NCI-H187 treated with DMSO at 0.1 percent for 48 hours (cell line): Measurements from ENCODE around the gene MRPS6.

Experiments
- DNase-seq: peaks from one replicate; lab custom pipeline; 2025; lab: John Stamatoyannopoulos, UW

The MRPS6 gene

DNA sequence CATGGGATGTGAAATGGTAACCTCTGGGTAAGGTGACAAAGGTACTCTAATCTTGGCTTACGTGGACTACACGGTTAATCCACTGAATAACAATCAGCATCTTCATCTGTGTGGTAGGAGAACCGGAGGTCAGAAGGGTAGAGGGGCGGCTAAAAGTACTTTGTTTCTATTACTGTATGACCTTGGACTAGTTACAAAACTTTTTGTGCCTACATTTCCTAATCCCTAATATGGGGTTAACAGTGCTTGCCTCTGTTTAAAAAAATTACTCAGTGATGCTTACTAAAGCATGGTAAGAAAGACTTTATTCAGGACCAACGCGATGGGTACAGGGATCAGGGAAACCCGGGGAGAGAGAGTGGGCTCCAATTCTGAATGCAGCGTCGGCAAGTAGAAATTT, 1.7 kb upstream of the MRPS6 start:
- DNase-seq: no peak

DNA sequence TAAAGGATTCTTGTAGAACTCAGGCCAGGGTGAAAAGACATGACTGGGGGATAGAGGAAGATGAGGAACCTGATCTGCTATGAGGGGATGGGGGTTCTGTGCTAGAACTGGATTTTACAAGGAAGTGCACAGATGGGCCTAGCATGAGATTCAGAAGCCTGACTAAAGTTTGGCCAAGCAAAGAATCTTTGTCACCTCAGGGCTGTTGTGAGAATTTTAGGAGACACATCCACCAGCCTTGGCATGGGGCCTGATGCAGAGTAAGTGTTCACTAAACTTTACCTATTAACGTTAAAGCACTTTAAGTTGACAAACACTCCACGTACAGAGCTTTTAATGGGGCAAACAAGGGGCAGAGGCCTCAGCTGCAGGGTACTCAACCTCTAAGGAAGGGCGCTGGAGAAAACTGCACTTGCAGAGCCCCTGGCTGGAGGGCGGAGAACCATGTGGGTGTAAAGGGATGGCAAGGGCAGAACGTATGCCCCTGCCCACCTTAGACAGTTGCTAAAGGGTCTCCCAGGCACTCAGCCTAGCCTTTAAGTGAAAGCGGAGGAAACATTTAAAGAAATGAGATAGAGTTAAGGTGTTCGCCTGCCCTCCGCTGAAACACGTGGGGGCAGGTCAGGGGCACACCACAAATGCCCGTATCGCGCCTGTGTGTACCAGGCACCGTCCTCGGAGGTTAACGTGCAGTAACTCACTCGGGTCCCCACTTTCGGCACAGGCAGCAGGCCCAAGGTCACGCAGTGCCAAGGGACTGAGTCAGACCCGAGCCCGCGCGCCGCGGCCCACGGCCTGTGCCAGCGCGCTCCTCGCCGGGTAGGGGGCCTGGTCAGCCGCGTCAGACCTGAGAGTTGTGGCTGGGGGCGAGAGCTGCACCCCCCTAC, 990 bp upstream of the MRPS6 start:
- no peak for DNase-seq

DNA sequence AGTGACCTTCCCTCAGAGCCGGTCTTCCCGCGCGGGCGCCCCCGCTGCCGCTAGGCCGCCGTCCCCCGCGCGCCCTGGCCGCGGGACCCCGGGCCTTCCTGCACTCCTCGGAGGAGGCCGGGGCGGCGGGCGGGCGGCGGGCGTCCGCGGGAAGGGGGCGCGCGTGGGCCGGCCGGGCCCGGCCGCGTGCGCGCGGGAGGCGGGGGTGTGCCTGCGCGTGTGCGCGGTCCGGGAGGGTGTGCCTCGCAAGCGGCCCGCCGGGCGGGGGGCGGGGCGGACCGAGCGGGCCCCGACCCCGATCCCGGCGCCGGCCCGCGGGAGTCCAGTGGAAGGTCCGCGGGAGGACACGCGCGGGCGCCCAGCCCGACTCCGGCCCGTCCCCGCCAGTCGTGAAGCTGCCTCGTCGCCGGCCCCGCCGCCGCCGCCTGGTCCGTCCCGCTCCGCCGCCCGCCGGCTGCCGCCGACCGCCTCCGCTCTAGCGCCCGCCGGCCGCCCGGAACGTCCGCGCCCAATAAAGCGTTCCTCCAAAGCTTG, 438 bp downstream of the MRPS6 start:
- no peak for DNase-seq

DNA sequence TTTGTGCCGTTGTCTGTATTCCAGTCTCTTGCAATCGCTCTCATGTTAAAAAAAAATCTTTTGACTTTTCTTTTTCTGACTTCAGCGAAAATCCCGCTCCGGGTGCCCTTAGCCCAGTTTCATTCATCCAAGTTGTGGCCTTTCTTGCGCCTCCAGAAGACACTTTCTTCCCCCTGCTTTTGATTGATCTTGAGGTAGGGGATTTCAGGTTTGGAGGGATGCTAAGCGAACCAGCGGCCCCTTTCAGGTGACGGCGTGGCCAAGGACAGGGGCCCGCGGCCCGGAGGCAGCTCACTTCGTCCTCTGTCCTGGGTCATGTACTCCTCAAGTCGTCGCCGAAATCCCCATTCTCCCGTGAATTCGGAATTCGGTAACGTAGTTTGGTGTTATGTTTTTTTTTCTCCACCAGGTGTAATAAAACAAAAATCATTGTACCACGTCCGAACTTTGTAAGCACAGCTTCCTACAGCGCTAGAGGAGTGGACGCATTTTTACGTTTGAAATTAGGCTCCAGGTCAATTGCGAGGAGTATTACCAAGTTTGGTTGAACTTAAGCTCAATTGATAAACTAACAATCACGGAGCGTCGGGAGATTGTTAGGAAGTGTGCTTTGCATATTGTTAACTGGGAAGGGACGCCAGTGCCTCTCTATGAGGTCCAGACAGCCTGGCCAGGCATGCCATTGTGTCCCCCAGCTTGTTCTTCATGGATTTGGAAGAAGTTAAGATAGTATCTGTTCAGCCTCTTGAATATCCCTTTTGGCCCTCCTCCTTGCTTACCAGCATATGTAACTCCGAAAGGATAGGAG, 1.1 kb downstream of the MRPS6 start:
- DNase-seq: no peak

DNA sequence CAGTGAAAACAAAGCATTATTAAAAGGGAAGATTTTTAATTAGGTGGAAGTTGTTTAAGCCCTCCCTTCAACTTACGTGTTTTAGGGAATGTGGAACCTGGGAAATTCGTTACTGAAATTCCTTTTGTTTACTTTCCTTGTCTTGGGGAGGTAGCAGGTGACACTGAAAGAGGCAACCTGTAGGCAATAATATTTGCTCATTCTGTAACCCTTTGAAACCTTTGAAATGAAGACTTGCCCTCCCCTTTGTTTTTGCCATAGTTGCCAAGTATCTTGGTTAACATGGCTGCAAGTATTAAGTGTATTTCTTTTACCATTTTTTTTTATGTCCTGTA, 1.7 kb downstream of the MRPS6 start:
- DNase-seq: no peak

DNA sequence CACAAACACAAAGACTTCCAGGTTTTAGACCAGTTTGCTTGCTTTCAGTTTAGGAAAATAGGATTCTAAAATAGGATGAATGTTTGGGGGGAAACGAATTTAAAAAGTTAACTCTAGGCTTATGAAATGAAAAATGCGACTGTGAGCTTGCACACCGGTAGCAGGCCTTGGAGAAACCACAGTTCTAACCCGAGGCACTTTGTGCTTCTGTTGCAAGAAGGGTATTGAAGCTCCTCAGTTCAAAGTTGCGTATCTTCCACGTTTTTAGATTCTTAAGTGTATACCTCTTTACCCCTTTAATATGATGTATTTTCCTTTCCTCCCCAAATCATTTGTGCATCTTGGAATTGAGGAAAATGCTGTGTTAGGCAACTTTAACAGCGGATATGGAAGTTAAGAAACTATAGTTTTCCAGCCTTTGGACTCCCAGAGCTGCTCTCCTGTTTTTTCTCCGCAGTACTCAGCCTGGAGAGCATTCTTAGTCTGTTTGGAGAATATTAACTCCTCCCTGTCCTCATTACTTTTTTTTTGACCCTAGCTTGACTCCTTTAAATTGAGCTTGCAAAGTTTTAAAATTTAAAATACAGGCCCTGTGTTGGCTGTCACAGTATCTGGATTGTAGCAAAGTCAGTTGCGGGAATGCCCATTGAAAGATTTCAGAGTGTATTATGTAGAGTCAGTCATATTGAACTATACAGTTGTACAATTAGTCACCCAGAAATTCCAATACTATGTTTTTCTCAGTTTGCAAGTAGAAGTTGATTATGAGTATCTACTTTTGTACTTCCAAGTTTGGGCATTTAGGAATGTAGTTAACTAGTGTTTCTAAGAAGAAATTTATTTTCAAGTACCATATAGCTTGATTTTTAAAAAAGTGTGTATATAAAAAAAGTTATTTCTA, 2.6 kb downstream of the MRPS6 start:
- DNase-seq: no peak

DNA sequence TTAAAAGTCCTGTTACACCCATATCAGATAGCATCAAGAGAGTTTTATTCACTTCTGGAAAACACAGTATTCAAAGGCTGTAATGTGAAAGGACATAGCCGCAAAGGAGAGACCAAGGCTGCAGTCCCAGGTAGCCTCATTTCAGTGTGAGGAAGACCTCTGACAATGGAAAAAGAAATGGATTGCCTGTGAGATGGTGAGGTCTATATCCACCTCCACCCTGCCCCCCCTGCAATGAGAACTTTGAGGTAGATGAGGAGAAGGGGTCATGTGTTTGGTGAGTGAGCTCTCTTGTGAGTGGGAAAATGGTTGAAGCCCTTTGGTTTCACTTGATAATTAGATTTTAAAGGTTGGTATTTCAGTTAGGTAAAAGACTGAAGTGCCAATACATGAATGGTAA, 3.5 kb downstream of the MRPS6 start:
- no peak for DNase-seq

DNA sequence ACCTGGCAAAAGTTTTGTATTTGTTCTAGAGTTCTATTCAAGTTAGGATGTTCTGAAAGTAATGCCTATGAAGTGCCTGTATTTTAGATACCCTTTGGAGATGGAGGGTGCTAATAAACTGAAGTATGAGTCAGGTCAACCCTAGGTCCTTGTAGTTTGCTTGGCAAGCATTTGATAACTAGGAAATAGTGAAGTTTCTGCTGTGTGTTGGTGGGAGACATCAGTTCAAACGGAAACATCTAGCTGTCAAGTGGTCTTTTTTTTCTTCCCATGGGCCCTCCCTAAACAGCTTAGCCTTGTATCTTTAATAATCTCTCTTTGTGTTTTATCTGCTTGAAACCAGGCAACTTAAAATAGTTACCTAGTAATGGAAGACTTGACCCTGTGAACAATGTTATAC, 4.5 kb downstream of the MRPS6 start:
- DNase-seq: no peak

DNA sequence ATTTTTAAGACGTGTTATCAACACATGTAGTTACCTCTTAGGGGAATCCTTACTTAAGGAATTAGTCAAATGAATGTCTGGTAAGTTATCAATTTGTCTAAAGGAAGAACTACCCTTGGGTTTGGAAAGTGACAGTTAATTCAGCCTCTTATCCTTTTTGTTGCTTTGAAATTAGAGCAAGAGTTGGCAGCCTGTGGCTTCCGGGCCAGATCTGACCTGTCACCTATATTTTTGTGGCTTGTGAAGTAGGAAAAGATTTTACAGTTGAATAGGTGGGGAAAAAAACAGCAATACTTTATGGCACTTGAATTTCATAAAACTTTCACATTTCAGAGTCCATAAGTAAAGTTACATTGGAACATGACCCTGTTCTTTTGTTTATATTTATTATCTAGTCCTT, 5.5 kb downstream of the MRPS6 start:
- no peak for DNase-seq

DNA sequence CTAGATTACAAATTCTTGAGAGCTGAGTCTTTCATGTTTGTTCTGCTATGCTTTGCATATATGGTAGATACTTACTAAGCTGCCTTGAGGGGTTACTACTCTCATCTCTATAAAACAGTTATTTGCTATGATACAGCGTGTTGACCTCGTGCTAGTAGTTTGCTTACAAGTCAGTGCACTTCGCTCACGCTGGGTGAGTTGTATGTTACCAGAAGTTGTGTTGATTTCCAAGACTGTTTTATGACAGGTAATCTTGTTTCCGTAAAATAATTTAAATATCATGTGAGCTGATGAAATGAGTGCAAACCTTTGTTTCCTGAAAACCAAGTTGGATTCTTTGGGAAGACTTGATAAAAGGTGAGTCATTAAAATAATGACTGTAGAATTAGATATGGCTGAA, 7.3 kb downstream of the MRPS6 start:
- DNase-seq: no peak

DNA sequence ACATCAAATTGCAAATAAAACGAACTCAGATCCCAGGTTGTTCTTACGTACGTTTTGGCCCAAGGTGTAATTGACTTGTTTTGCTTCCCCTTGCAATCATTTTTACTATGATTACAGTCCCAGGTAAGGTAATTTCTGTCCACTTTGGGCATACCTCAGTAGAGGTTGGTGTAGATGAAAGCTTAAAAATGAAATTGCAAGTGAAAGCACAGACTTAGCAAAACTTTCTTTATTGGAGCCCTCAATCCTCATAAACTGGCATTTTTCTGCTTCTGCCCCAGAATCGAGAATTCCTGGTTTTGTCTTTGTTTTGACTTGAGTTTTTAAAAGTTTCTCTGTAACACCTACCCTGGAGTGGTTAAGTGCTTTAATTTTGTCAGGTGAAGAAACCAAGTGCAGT, 9.4 kb downstream of the MRPS6 start:
- no peak for DNase-seq

DNA sequence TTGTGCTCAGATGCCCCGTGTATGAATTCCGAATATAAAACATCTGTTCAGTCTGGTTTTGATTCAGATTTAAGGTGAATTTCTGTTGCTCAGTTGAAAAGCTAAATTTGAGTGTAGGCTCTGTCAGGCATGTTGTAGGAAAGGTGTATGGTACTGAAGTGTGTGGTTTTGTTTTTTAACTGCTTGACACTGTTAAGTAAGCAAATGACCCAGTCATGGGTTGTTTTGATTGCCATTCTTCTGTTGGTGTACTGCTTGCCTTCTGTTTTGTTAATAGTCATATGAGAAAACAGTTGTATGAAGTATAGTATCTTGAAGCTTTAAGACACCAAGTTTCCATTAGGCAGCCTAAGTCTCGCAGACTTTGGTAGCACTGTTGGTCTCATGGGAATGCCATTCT, 10.0 kb downstream of the MRPS6 start:
- no peak for DNase-seq

DNA sequence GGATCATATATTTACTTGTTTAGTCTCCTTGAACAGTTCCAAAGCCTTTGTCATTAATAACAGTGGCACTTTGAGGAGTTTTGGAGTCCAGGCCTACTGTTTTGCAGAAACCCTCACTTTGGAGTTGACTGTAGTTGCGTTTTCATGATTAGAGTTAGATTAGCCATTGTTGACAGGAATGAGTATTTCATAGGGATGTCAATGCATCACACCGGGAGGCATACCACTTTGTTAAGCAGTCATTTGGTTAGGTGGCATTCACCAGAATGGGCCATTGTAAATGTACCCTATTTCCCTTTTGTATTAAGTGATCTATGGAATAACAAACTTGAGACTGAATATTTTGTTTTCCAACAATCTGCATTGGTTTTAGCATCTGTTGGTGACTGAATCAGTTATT, 11.8 kb downstream of the MRPS6 start:
- no peak for DNase-seq

DNA sequence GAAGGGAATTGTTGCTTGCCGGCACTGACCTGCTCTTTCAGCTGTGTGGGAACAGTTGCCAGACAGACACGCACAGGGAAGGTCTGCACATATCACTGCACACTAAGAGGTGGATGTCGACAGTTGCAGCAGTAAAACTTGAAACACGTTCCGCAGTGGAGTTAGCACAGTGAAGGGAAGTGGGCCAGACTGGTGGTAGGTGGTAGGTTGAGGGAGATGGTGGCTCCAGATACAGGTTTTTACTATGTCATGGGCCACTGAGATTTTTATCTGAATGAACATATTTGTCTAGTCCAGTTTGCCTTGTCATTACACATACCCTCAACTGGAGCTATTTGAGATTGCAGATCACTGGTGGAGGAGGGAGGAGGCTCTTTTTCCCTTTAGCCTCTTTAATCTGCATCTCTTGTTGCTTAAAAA, 13.5 kb downstream of the MRPS6 start:
- DNase-seq: no peak

DNA sequence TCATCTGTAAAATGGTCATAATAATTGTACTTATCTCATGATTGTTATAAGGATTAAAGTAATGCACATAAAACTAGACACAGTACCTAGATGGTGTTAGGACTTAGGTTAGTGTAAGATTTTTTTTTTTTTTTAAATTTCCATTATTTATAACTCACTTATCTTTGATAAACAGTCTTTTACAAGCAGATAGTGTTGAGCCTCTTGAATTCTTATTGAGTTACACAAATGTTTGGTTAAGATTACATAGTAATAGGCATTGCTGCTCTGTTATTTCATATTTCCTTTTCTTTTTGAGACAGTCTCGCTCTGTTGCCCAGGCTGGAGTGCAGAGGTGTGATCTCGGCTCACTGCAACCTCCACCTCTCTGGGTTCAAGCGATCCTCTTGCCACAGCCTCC, 15.4 kb downstream of the MRPS6 start:
- no peak for DNase-seq

DNA sequence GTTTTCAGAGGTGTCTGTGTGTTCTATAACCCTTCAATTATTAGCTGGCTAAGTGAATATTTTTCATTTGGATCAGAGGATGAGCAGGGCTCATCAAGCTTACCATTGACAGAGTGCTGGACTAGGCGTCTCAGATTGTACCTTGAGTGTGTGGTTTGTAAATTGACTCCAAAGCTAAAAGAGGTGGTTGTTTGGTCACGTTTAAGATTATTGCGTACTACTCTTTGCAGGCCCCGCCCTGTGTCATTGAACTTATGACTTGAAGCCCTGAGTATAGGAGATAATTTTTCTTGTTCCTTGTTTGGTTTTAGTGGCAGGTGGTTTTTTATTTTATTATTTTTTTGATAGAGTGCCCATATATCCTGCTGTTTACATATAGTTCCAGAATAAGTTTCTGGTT, 17.7 kb downstream of the MRPS6 start:
- DNase-seq: peak; percentile 35

DNA sequence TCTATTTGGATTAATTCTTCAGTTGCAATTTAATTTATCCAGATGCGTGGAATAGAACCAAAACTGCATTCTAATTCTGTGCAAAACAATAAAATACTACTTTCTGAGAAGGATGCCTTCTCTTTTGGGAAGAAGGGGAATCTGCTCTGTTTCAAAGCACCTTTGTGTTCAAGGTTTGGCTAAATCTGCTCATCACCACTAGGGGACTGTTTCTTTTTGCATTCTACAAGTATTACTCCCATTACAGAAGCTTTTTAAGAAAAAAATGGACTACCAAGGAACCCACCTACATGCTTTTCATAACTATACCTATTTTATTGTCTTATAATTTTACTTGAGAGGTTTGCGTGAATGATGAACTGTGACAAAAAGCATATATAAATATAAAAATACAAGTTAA, 18.2 kb downstream of the MRPS6 start:
- no peak for DNase-seq

DNA sequence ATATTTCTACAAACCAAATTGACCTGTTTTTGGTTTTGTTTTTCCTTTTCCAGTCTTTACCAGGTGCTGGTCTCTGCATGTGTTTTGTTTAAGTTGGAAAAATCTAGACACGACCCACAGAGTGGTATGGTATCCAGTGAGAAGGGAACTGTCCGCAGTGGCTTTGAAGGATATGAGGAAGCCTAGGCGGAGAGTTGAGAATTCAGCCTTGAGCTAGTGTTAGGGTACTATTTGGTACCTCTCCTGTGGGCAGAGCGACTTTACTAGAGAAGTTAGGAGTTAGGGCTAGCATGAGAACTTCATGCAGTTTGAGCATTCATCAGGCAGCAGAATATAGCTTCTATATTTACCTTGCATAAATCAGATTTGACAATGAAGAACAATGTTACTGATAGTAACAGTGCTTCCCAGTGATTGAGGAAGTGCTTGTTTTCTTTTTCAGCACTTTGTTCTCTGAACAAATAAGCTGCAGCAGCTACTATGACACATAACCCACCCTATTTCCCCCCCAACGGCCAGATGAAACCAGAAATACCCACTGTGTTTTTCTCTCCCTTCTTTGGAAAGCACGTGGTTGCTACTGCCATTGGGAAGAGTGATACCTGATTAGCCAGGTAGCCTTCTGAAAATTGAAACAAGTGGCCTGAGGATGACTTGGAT, 19.0 kb downstream of the MRPS6 start:
- DNase-seq: no peak

DNA sequence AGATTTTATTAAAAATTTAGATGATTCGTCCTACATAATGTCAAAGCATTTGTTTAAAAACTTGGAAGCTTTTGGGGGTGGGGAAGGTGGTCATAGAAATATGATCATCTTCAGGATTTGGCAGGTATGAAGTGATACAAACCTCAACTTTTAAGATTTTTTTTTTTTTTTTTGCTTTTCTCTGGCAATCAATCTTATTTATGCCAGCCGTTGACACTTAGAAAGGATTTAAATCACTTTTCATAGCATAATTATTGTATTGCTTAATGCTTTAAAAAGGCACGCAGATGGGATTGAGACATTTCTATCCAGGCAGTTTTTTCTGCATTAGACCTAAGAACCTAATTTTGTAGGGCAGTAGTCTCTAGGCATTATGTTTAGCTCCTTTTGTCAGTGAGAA, 19.7 kb downstream of the MRPS6 start:
- DNase-seq: no peak

DNA sequence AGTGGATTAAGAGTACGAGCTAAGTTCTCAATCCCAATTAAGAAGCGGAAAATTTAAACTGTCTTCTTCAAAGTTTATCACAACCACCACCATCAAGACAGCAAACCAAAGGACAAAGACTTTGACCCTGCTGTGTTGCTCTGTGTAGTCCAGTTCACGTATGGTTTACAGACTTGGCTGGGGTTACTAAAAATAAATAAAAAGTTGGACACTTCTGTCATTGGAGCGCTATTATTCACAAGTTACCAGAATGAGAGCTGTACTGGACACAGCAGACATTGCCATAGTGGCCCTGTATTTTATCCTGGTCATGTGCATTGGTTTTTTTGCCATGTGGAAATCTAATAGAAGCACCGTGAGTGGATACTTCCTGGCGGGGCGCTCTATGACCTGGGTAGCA, 21.6 kb downstream of the MRPS6 start:
- no peak for DNase-seq

DNA sequence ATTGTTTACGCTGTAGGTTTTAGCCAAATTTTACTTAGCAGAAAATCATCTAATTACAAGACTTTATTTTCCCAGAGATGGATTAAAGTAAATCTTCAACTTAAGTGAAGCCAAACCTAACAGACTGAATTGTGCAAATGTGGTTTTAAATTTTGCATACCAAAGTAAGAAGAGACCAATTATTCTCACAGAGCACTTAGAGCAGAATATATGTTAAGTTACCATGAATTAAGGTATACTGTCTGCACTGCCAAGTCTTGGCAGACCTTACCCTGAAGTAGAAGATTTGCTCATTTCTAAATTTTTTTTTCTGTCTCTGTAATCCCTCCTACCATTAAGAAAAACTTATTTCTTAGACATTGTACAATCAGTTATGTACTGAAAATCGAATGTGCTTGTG, 24.1 kb downstream of the MRPS6 start:
- DNase-seq: no peak

DNA sequence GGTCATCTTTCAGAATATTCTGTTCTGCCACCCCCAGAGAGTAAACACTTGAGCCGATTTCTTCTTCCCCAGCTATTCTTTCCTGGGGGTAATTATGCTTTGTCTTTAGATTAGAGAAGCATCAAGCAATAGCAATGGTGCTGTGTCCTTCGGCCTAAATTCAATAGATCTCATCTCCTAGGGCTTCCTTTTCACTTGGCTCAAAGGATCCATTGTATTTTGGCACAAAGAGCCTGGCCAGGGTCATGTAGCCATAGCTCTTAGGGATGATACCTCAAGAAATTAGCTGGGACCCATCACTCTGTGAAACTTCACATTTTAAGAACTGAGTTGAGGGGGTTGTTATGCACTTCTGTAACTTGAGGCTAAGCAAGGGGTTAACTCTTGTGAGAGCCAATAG, 27.0 kb downstream of the MRPS6 start:
- DNase-seq: no peak
